ENCODE measurements around the gene LMCD1. TPM values are rescaled to one million over a fixed set of nuclear protein-coding genes. Genes with fewer than 3 reads are reported as not detected.
A peak's percentile ranks its signal among the peaks of the same experiment; 100 is the strongest.

The LMCD1 gene
- total RNA-seq, 1 experiment from 2014 or later, result 26.1 TPM

DNA sequence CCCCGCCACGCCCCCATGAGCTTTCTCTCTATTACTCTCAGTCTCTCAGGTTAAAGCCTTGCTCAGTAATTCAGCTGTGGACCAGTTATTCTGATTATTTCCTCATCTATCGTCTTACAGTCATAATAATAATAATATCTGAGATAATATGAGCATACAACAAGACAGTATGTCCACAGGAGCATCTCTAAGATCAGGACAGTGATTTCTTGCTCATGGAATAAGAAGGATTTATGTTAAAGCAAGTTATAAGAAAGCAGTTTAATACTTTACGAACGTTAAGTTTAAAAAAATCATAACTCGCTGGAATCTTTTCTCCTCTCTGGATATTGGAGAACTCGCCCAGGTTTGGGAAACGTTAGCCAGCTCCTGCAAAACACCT is 643 bp upstream of the LMCD1 start:
- DNase-seq (ENCODE audit: low spot score), result no peak
- in situ Hi-C loops (cut with HindIII; ENCODE audit: low sequenced_read_pairs), result no loop called here

DNA sequence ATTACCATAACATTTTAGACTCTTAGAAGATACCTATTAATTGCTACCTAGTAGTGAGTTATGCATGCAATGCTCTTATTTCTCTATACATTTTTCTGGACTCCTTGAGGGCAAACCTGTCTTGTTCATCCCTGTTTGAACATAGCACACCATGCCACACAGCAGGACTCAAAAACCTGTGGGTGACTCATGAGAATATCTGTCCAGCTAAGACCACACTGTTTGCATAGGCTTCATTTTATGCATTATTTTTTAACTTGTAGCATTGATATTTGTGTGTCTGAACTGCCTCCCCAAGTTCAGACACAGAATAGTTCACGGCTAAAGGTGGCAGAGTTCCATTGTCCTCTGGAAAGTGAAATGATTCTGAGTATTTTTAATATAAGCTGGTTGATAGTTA is 1.8 kb downstream of the LMCD1 start:
- in situ Hi-C loops (cut with HindIII; ENCODE audit: low sequenced_read_pairs), result no loop called here

DNA sequence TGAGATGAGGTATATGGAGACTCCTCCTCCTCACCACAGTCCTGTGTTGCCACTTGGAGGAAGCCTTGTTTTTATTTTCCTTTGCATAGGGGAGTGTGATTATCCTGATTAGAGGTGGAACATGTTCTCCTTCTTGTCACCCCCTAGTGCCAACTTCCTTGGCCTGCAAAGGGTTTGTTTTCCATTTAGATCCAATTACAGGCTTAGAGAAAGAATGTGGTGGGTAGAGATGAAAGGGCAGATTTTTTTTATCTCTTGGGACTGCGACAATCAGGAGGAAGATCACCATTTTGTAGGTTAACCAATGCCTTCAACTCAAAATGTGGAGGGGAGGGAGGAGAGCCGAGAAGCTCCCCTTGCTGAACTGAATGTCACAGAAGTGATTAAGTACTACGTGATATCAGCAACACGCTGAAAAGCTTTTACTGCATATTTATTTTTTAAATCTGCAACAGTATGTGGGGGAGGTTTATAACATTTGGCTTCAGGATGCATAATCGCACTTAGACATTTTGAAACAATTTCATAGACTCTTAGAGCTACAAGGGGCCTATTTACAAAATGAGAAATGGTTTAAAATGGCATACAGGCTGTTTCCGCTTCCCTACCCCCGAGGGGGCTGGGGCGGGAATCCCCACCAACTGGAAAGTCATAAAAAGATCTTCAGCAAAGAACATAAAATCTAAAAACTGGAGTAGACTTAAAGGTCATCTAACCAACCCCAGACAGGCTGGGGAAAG is 2.4 kb downstream of the LMCD1 start:
- in situ Hi-C loops (cut with HindIII; ENCODE audit: low sequenced_read_pairs), result no loop called here
- DNase-seq (ENCODE audit: low spot score), result peak; percentile 14

More for the DNA sequence above, 1.8 kb downstream of the LMCD1 start:
- DNase-seq (ENCODE audit: low spot score), result no peak

DNA sequence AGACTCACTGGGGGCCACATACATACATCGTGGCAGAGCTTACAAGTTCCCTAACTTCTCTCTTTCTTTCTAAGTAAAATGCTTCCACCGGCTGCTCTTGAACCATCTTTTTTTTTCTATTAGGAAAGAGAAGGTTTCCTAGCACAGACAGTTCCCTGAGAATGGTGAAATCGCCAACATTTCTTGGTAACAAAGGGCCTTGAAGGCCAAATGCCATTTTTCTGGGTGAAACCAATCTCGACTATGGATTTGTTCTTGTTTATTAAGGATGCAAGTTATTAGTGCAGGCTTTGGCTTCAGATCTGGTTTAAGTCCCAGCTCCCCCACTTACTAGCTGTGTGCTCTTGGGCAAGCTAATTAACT is 3.0 kb downstream of the LMCD1 start:
- in situ Hi-C loops (cut with HindIII; ENCODE audit: low sequenced_read_pairs), result no loop called here
- DNase-seq (ENCODE audit: low spot score), result no peak

DNA sequence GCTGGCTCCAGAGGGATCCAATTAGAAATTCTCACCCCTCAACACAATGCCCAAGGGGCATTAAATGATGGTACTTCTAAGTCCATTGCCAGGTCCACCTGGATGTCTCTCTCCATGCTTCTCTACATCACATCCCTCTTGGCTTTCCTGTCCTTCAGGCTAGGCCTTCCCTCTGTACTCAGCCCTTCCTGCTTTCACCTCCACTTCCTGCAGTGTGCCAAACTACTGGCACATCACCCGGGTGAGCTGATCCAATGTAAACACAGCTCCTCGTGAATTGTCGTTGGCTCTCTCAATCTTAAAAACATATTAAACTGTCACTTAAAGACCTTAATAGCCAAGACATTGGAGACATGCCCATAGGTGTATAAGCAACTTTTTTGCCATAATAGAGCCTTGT is 4.0 kb downstream of the LMCD1 start:
- in situ Hi-C loops (cut with HindIII; ENCODE audit: low sequenced_read_pairs), result no loop called here
- DNase-seq (ENCODE audit: low spot score), result no peak

DNA sequence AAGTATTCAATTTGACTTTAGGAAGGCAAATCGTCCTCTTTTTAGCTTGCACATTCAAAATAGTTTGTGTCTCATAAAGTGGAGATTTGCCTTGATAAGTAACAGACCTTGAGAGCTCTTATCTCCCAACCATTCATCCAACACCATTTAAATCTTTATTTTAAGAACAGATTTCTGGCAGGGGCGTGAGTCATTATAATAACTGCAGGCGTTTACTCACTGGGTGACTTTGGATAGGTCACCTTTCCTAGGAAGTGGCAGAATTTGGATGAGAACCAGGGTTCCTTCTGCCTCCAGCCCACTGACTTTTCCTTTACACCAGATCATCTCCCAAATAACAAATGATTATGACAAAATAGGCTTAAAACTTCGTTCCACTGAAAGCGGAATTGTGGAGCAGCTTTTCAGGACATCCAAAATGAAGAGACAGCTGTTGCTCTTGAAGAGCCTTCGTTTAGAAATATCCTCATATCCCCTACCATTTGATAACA is 5.0 kb downstream of the LMCD1 start:
- in situ Hi-C loops (cut with HindIII; ENCODE audit: low sequenced_read_pairs), result no loop called here
- no peak for DNase-seq (ENCODE audit: low spot score)

DNA sequence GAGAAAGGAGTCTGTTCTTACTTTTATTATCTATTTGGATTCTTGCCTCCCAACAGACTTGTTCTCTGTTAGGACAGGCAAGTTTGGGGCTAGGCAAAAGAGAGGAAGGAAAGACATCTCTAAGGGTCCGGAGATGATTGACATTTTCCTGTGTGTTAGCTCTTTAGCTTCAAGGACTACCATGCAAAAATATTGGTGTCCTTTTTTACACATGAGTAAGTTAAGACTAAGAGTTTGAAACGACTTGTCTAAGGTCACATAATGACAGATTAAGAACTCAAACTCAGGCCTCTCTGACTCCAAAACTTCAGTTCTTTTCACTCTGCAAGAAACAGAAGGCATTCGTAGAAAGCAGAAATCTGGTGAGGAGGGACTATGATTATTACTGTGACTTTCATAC is 5.9 kb downstream of the LMCD1 start:
- no peak for DNase-seq (ENCODE audit: low spot score)
- in situ Hi-C loops (cut with HindIII; ENCODE audit: low sequenced_read_pairs), result no loop called here

DNA sequence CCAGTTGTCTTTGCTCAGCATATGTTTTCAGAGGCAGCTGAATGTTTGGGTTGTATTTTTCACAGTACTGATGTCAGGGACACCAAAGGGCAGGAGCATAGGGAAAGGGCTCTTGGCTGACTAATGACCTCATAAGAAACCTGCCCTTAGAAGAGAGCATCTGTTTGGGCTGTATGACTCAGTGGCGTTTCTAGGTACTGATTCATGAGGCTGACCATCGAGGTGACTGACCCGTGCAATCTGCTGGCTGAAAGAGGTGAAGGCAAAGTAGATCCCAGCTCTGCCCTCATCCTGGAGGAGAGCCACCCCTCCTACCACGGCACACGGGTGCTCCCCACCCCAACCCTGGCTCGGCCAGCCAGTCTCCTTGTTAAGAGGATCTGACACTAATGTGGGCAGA is 8.3 kb downstream of the LMCD1 start:
- in situ Hi-C loops (cut with HindIII; ENCODE audit: low sequenced_read_pairs), result no loop called here
- DNase-seq (ENCODE audit: low spot score), result no peak

DNA sequence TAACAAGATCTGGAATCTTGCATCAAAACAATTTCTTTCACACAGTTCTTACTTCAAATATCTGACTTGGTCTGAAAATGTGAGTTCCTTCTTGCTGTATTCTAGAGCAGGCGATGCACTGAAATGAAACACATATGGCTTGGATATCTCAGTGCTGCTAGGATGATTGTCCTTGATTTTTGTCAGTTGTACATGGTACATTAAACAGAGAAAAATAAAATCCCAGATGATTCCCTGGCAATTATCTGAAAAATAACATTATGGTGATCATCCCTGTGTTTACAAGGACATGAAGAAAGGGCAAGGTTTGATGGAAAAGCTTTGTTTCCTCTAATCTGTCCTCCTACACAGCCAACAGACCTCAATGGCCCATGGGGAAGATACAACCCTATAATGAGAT is 10.6 kb downstream of the LMCD1 start:
- no peak for DNase-seq (ENCODE audit: low spot score)
- in situ Hi-C loops (cut with HindIII; ENCODE audit: low sequenced_read_pairs), result no loop called here

DNA sequence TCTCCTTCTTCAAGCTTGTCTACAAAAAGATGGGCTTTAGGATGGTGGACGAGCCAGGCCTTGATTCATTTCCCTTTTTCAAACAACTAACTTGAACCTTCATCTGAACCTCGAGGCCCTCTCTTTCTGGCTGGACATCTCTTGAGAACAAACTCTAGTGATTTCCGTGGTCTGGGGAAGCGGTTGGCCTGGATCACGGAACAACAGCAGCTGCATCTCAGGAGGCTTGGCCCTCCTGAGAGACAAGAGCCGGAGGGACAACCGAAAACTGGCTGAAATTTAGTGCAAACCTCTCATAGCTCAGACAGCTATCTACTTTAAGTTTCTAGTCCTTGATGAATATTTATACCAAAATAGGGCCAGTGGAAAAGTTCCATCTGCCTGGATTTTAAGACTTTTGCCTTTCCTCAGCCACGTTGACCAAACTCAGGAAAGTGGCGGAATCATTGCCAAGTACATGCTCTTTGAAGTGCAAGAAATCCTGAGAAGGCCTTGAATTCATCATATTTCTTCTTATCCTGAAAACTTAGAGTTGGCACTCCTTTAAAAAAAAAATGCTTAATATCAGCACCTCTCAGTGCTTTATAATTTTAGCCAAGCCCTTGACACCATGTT is 14.5 kb downstream of the LMCD1 start:
- DNase-seq (ENCODE audit: low spot score), result no peak
- in situ Hi-C loops (cut with HindIII; ENCODE audit: low sequenced_read_pairs), result no loop called here

DNA sequence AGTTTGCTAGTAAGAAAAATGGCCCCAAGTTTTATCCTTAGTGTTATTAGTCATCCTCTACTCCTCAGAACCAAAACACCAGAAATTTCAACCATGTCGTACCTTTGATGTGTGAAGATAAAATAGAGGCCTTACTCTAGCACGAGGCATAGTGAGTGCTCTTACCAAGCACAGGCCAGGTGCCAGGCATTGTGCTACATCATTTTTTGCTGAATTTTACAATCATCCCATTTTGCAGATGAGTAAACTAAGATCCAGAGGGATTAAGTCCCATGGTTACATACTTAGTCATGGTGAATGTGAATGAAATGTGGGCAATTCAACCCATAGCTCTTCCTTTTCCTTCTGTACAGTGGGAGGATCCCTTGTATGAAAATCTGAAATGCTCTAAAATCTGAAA is 15.2 kb downstream of the LMCD1 start:
- in situ Hi-C loops (cut with HindIII; ENCODE audit: low sequenced_read_pairs), result no loop called here
- no peak for DNase-seq (ENCODE audit: low spot score)

DNA sequence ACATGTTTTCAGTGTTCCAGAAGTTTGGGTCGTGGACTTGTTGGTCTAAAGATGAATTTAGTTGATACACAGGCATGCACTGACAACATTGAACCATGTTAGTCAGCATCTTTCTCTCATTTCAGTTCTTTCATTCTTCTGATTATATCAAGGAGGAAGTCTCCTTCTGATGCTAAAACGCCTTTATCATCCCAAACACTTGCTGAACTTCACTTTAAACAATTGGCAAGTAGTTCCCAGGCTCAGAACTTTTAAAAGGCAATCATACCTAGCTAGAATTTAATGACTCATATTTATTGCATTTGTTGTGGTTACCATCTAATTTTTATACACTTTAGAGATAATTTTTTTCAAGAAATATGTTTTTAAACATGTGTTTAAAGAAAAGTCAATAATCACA is 15.9 kb downstream of the LMCD1 start:
- no peak for DNase-seq (ENCODE audit: low spot score)
- in situ Hi-C loops (cut with HindIII; ENCODE audit: low sequenced_read_pairs), result no loop called here

DNA sequence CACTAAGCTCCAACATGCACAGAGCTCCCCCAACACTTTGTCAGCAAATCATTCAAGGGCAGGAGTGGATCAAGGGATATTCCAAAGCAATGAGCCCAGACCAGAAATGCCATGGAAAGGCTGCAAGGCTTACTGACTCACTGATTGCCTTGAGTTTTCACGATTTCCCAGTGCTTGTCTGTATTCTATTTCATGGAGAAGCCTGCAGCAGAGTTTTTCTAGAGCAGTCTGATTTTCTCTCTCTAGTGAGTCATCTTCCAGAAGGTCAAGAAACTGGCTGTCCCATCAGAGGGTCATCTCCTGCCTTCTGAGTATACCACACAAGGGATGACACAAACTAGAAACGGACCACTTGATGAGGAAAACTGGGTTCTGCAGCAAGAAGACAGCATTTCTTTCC is 16.5 kb downstream of the LMCD1 start:
- in situ Hi-C loops (cut with HindIII; ENCODE audit: low sequenced_read_pairs), result no loop called here
- DNase-seq (ENCODE audit: low spot score), result no peak

DNA sequence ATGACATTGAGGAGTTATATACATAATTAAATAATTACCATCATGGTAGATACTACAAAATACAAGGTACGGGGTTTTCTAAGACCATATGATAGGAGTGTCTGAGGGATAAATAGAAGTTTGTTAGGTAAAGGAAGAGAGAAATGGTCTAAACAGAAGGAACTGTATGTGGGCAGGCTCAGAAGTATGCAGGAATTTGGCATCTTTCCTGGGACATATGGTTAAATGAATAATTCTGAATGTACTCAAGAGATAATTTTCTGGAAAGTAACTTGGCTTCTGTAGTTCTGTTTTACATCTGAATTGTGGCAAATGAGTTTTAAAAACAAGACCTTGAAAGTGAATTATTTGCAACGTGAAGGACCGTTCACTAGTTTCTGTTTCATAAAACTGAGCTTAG is 17.5 kb downstream of the LMCD1 start:
- no peak for DNase-seq (ENCODE audit: low spot score)
- in situ Hi-C loops (cut with HindIII; ENCODE audit: low sequenced_read_pairs), result no loop called here

DNA sequence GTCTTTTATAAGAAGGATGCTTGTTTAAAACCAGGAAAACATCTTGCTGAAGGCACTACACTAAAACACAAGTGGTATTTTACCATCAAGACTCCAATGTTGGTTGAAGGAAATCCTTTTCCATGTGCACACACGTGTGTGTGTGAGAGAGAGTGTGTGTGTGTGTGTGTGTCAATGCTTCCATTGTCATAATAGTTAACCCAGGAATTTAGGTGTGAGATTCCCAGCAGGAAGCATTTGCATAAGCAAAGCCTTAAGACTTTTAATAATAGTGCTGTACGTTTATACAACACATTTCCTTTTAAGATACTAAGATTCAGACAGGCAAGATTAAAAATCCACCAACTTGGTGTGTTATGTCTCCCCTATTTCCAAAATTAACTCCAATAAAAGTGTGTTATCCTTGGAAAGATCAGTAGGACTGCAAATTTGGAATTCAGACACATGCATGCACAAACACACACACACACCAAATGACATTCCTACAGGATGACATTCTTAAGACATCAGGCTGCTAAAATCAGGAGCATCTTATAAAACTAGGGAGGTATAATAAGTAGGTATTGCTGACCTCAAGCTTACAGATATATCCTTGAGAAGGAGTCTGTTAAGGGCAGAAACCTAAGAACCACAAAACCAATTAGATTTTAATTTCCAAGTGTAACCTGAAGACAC is 18.3 kb downstream of the LMCD1 start:
- in situ Hi-C loops (cut with HindIII; ENCODE audit: low sequenced_read_pairs), result no loop called here
- DNase-seq (ENCODE audit: low spot score), result no peak

DNA sequence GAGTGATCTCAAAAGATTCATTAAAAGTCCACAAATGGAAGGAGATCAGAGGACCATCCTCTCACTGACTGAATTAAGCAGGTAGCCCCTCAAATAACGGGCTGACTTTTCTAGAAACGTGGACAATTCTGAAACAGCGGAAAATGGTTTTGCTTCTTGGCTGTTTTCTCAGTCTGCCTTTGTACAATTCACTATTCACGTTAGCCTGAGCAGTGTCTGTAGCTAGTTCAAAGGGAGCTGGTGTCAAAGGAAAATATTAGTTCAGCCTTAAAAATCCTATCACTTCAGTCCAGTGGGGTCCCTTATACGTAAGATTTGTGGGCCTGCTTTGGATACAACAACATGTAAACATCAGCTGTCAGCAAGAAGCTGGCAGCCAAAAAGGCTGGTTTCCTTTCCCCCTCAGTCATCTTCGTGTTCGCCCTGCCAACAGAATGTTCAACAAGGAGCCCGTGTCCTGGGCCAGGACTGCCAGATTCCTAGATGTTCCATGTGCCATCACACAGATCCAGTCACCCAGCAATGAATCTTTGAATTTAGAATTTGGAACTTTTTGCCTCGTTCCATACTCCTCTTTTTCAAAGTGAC is 19.3 kb downstream of the LMCD1 start:
- in situ Hi-C loops (cut with HindIII; ENCODE audit: low sequenced_read_pairs), result no loop called here
- DNase-seq (ENCODE audit: low spot score), result no peak

DNA sequence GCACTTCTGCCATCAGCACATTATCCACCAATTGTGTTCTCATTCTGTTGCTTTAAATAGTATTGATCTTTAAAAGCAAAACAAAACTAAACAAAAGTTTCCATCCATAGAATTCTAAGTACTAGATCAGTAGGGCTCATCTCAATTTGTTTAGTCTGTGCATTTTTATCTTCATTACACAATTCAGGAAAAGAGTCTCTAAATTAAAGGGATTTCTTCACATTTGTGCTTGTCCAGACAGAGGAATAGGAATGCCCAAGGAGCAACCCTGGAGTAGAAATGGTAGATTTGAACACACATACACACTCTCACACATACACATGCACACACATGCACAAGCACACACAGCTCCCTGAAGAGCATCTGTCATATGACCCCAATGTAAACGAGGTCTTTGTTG is 21.4 kb downstream of the LMCD1 start:
- in situ Hi-C loops (cut with HindIII; ENCODE audit: low sequenced_read_pairs), result no loop called here
- DNase-seq (ENCODE audit: low spot score), result no peak

DNA sequence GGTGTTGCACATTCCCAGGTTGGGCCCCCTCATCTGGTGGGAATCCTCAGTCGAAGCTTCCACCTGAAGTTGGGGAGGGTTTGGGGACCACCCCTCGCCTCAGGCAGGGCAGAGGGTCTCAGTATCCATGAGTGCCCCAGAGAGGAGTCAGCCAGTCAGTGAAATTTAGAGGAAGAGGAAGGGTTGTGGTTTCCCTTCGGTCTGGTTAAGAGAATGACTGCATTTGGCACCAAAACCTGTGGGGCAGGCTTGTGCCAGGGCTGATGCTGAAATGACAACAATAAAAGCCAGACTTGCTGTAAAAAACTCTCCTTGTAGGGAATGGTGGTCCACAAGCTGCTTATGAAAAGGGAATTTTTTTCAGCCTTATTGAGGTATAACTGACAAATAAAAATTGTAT is 22.6 kb downstream of the LMCD1 start:
- DNase-seq (ENCODE audit: low spot score), result no peak

DNA sequence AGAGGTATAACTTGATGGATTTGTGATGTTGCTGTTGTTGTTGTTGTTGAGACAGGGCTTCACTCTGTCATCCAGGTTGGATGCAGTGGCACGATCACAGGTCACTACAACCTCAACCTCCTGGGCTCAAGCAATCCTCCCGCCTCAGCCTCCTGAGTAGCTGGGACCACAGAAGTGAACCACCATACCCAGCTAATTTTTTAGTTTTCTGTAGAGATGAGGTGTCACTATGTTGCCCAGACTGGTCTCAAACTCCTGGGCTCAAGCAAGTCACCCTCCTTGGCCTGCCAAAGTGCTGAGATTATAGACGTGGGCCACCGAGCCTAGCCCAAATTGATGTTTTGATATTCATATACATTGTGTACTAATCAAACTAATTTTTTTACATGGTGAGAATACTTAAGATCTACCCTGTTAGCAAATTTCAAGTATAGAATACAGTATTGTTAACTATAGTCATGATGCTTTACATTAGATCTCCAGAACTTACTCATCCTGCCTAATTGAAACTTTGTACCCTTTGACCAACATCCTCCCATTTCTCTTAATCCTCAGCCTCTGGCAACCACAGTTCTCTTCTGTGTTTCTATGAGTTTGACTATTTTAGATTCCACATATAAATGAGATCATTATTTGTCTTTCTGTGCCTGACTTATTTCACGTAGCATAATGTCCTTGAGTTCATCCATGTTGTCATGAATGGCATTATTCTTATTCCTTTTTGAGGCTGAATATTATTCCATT is 23.2 kb downstream of the LMCD1 start:
- in situ Hi-C loops (cut with HindIII; ENCODE audit: low sequenced_read_pairs), result no loop called here

More for the DNA sequence above, 22.6 kb downstream of the LMCD1 start:
- in situ Hi-C loops (cut with HindIII; ENCODE audit: low sequenced_read_pairs), result no loop called here

DNA sequence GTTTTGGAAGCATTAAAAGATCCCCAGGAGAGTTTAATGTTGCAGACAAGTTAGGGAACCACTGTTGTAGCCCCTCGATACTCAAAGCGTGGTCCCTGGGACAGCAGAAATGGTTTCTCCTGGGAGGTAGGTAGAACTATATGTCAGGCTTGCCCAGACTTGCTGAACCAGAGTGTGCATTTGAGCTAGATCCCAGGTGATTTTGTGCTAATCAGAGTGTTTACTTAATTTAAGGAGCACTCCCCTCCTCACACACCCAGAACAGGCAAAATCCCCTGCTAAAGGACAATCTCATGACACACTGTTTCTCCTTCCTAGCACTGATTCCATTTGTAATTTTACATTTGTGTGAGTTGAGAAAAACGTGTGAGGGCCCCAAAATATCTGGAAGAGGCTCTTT is 24.3 kb downstream of the LMCD1 start:
- in situ Hi-C loops (cut with HindIII; ENCODE audit: low sequenced_read_pairs), result no loop called here
- DNase-seq (ENCODE audit: low spot score), result no peak

More for the DNA sequence above, 23.2 kb downstream of the LMCD1 start:
- DNase-seq (ENCODE audit: low spot score), result no peak

Measured in G401 (cell line).